ENCODE measurements around the gene DCC. TPM values are rescaled to one million over a fixed set of nuclear protein-coding genes. Genes with fewer than 3 reads are reported as not detected.

The DCC gene
- total and polyA plus RNA-seq, 2 of the 8 experiments (the other 6 are each of a cell fraction or from before 2014, with no cell fraction given), result 0.14 to 1.4 TPM

DNA sequence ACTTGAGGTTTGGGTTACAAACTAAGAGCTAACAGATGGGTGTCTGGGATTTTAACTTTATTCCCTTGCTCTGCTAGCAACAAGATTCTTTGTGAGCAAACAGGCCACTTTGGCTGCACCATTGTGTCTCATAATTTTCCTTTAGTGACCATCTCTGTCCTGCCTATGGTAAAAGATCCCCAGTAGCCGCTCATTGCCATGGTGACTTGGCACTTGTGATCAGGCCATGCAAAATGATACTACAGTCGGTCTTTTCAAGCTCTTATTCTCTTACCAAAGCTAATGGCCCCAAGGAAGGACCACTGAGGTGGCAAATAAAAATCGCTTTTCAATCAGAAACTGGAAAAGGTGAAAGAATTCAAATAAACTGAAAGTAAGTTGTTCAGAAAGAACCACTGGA, 1047.6 kb downstream of the DCC start:
- Histone ChIP-seq H3K79me1 (ENCODE audit: low read depth, low read length) (no peaks in the 10 kb centered on the region), H3K23ac (ENCODE audit: insufficient read length) (no peak overlapping the region), H4K20me1 (replicated peaks in 1 of 2; ENCODE audit: control insufficient read depth in 1 of 2, insufficient read depth in 2 of 2, low read length in 2 of 2) (no peaks in the 10 kb centered on the region), H2BK120ac (replicated peaks; ENCODE audit: low read depth, low read length) (no peak overlapping the region), H3K4me1 (replicated peaks in 1 of 4; ENCODE audit: control insufficient read depth in 3 of 4, insufficient read depth in 4 of 4, low read length in 3 of 4) (no peaks in the 10 kb centered on the region), H3K14ac (ENCODE audit: insufficient read length) (no peak overlapping the region), H4K91ac (replicated peaks; ENCODE audit: insufficient read length, low read length) (no peak overlapping the region), H3K27ac (ENCODE audit: low read depth, low read length) (no peak overlapping the region), H3K79me2 (ENCODE audit: control insufficient read depth in 1 of 2, insufficient read depth in 2 of 2, low read length in 2 of 2) (no peaks in the 10 kb centered on the region), H3K56ac (replicated peaks; ENCODE audit: insufficient read length, low read depth, low read length) (no peak overlapping the region), H2AFZ (ENCODE audit: low read length) (no peak overlapping the region), H4K8ac (ENCODE audit: extremely low read depth, insufficient read depth, low read length) (no peak overlapping the region), H3K4ac (replicated peaks; ENCODE audit: insufficient read length, low read depth, low read length) (no peak overlapping the region), H3K18ac (ENCODE audit: extremely low read depth, low read length) (no peak overlapping the region), H3K9me3 (ENCODE audit: insufficient read depth in 2 of 2, low read depth in 1 of 2, low read length in 1 of 2) (no peaks in the 10 kb centered on the region), H3K36me3 (ENCODE audit: control insufficient read depth in 2 of 4, insufficient read depth in 4 of 4, low read length in 3 of 4) (no peaks in the 10 kb centered on the region), H2BK12ac (ENCODE audit: low read depth, low read length) (no peak overlapping the region), H3K4me3 (ENCODE audit: extremely low read depth in 1 of 4, insufficient read depth in 2 of 4, low read depth in 3 of 4, low read length in 4 of 4) (no peak overlapping the region), H3K4me2 (ENCODE audit: insufficient read depth in 1 of 2, low read depth in 2 of 2, low read length in 2 of 2) (no peak overlapping the region), H3K9ac (replicated peaks in 1 of 4; ENCODE audit: extremely low read depth in 1 of 4, low read depth in 3 of 4, low read length in 3 of 4) (no peak overlapping the region), H3K23me2 (ENCODE audit: low read depth, low read length) (no peaks in the 10 kb centered on the region), H2AK5ac (ENCODE audit: low read depth, low read length) (no peak overlapping the region), H2BK15ac (ENCODE audit: low read length) (no peak overlapping the region), H2BK20ac (ENCODE audit: low read length) (no peak overlapping the region), H2BK5ac (ENCODE audit: low read depth, low read length) (no peak overlapping the region), H4K5ac (ENCODE audit: insufficient read length, low read depth, low read length) (no peak overlapping the region), H3K27me3 (replicated peaks in 1 of 4; ENCODE audit: control insufficient read depth in 3 of 4, extremely low read depth in 1 of 4, insufficient read depth in 3 of 4, low read length in 3 of 4) (no peaks in the 10 kb centered on the region)
- no peak for FAIRE-seq
- DNase-seq (ENCODE audit: low read depth in 1 of 2, low spot score in 2 of 2), result no peak
- ChIA-PET CTCF (ENCODE audit: partially characterized antibody) (interaction anchor here (0.5 to 0.8 kb wide), 2 partner anchors 166 to 265 kb away, joined by 3 read pairs; no protein-coding TSS in a partner anchor), POLR2A (ENCODE audit: partially characterized antibody) (interaction anchor here (0.5 kb wide), 1 partner anchor 1674 kb away, joined by 4 read pairs; no protein-coding TSS in a partner anchor)
- WGBS, 2 experiments (ENCODE audit: extremely low coverage in 1 of 2, insufficient coverage in 1 of 2, insufficient read length in 1 of 2, insufficient replicate concordance in 2 of 2, low coverage in 1 of 2, low lambda C conversion rate in 2 of 2, missing lambda C conversion rate in 1 of 2), result 73% methylated on average over 3 of the region's 3 CpGs; no CpG with 5 or more reads in 1 of the 2 experiments
- TF ChIP-seq CEBPB (IDR thresholded peaks at IDR 0.05; ENCODE audit: low read depth, low read length), result no peak
- no peak for TF ChIP-seq POLR2A (IDR thresholded peaks at IDR 0.05; ENCODE audit: control extremely low read depth in 1 of 2, low read depth in 2 of 2, low read length in 2 of 2)
- TF ChIP-seq GTF2F1 (IDR thresholded peaks at IDR 0.05; ENCODE audit: borderline replicate concordance, low read depth, low read length), result no peak
- no peak for TF ChIP-seq SIN3A (conservative IDR thresholded peaks at IDR 0.05 in 1 of 2, IDR thresholded peaks at IDR 0.05 in 1 of 2; ENCODE audit: low read depth in 1 of 2, low read length in 2 of 2)
- no peak for TF ChIP-seq SAP30 (IDR thresholded peaks at IDR 0.05; ENCODE audit: insufficient read depth, insufficient replicate concordance, low read length)
- no peak for TF ChIP-seq NRF1 (IDR thresholded peaks at IDR 0.05; ENCODE audit: low read depth, low read length)
- no peak for TF ChIP-seq GABPA (IDR thresholded peaks at IDR 0.05; ENCODE audit: borderline replicate concordance, insufficient read depth, low read length)
- TF ChIP-seq TAF1 (IDR thresholded peaks at IDR 0.05; ENCODE audit: low read depth, low read length), result no peak
- no peak for TF ChIP-seq RAD21 (IDR thresholded peaks at IDR 0.05 in 1 of 2, conservative IDR thresholded peaks at IDR 0.05 in 1 of 2; ENCODE audit: low read depth in 2 of 2, low read length in 2 of 2)
- no peak for TF ChIP-seq CREB1 (IDR thresholded peaks at IDR 0.05)
- no peak for TF ChIP-seq JUN (IDR thresholded peaks at IDR 0.05; ENCODE audit: low read depth, low read length)
- no peak for TF ChIP-seq SUZ12 (IDR thresholded peaks at IDR 0.05; ENCODE audit: low read length)
- TF ChIP-seq RXRA (IDR thresholded peaks at IDR 0.05; ENCODE audit: insufficient read depth, low read depth, low read length), result no peak

Data from H1 (cell line).